ENCODE data around the gene TCP11L2. TPM values are rescaled to one million over a fixed set of nuclear protein-coding genes. Genes with fewer than 3 reads are reported as not detected.
"Not testable (repeated sequence)": the region's sequence is repeated elsewhere in the genome, so short reads cannot be mapped to it uniquely, and the experiment has no call there.

Gene TCP11L2
- total RNA-seq, 1 donor from 2014 or later, result 7.8 TPM

- DNase-seq (ENCODE audit: low spot score), result peak; percentile 67
- no peaks in the 10 kb centered on the region for H3K4me1 ChIP-seq
- no peak overlapping the region for H3K9ac ChIP-seq
- Mint-ChIP-seq H3K36me3 (peaks cover 1% of the 10 kb centered on the region), H3K27ac (no peak overlapping the region), H3K4me3 (no peak overlapping the region), H3K4me1 (peaks cover 8% of the 10 kb centered on the region), H3K27me3 (ENCODE audit: insufficient read depth, low read depth) (no peaks in the 10 kb centered on the region), H3K9me3 (peaks cover 6% of the 10 kb centered on the region)
- no peaks in the 10 kb centered on the region for H3K27me3 ChIP-seq
- H3K4me3 ChIP-seq, result no peak overlapping the region
- H3K79me2 ChIP-seq (ENCODE audit: low read depth), result no peaks in the 10 kb centered on the region
- H2AFZ ChIP-seq (replicated peaks), result no peak overlapping the region
- H3K27ac ChIP-seq, result no peak overlapping the region
- no peaks in the 10 kb centered on the region for H3K36me3 ChIP-seq
- H3K4me2 ChIP-seq, result no peak overlapping the region
- peak; percentile 85 for TF ChIP-seq CTCF (IDR thresholded peaks at IDR 0.05)
- TF ChIP-seq EZH2 (IDR thresholded peaks at IDR 0.05), result no peak
- no peaks in the 10 kb centered on the region for H3F3A ChIP-seq (ENCODE audit: low read depth)
- no peaks in the 10 kb centered on the region for H3K9me3 ChIP-seq (ENCODE audit: low read depth)
- H4K20me1 ChIP-seq (ENCODE audit: low read depth), result no peaks in the 10 kb centered on the region
Observed at GRCh38 chr12:106282457-106283097, 20.0 kb upstream of the TCP11L2 start.

GRCh38 chr12:106284358-106285105 is 18.0 kb upstream of the TCP11L2 start:
- Histone ChIP-seq H3K36me3 (no peaks in the 10 kb centered on the region), H3K4me1 (no peaks in the 10 kb centered on the region), H3K9ac (no peak overlapping the region), H2AFZ (replicated peaks) (no peak overlapping the region), H3K4me2 (no peak overlapping the region), H3K9me3 (ENCODE audit: low read depth) (no peaks in the 10 kb centered on the region), H3F3A (ENCODE audit: low read depth) (no peaks in the 10 kb centered on the region), H3K79me2 (ENCODE audit: low read depth) (no peaks in the 10 kb centered on the region), H3K27ac (no peak overlapping the region), H4K20me1 (ENCODE audit: low read depth) (no peaks in the 10 kb centered on the region), H3K27me3 (no peaks in the 10 kb centered on the region), H3K4me3 (no peak overlapping the region)
- peaks cover 6% of the 10 kb centered on the region for H3K9me3 Mint-ChIP-seq
- H3K27ac Mint-ChIP-seq, result no peak overlapping the region
- DNase-seq (ENCODE audit: low spot score), result no peak
- TF ChIP-seq EZH2phosphoT487 (IDR thresholded peaks at IDR 0.05) (no peak), EZH2 (IDR thresholded peaks at IDR 0.05) (no peak), CTCF (IDR thresholded peaks at IDR 0.05) (no peak)
- peaks cover 1% of the 10 kb centered on the region for H3K36me3 Mint-ChIP-seq
- no peak overlapping the region for H3K4me3 Mint-ChIP-seq
- H3K4me1 Mint-ChIP-seq, result peaks cover 8% of the 10 kb centered on the region
- H3K27me3 Mint-ChIP-seq (ENCODE audit: insufficient read depth, low read depth), result no peaks in the 10 kb centered on the region

- Histone ChIP-seq H3K36me3 (no peaks in the 10 kb centered on the region), H4K20me1 (ENCODE audit: low read depth) (no peaks in the 10 kb centered on the region), H3K9ac (no peak overlapping the region), H3K9me3 (ENCODE audit: low read depth) (no peaks in the 10 kb centered on the region), H3K27me3 (no peaks in the 10 kb centered on the region), H2AFZ (replicated peaks) (no peak overlapping the region), H3K79me2 (ENCODE audit: low read depth) (no peaks in the 10 kb centered on the region), H3K27ac (no peak overlapping the region), H3F3A (ENCODE audit: low read depth) (no peaks in the 10 kb centered on the region), H3K4me2 (no peak overlapping the region), H3K4me3 (no peak overlapping the region), H3K4me1 (no peaks in the 10 kb centered on the region)
- no peak for DNase-seq (ENCODE audit: low spot score)
- H3K27ac Mint-ChIP-seq, result no peak overlapping the region
- TF ChIP-seq EZH2phosphoT487 (IDR thresholded peaks at IDR 0.05), result no peak
- H3K9me3 Mint-ChIP-seq, result peaks cover 6% of the 10 kb centered on the region
- H3K4me3 Mint-ChIP-seq, result no peak overlapping the region
- peaks cover 1% of the 10 kb centered on the region for H3K36me3 Mint-ChIP-seq
- H3K27me3 Mint-ChIP-seq (ENCODE audit: insufficient read depth, low read depth), result no peaks in the 10 kb centered on the region
- peaks cover 8% of the 10 kb centered on the region for H3K4me1 Mint-ChIP-seq
Observed at GRCh38 chr12:106285982-106286381, 16.6 kb upstream of the TCP11L2 start.

GRCh38 chr12:106286576-106287162 is 15.9 kb upstream of the TCP11L2 start:
- not testable (repeated sequence) for H3F3A ChIP-seq (ENCODE audit: low read depth); H3K27ac ChIP-seq; H3K9me3 Mint-ChIP-seq; H3K36me3 ChIP-seq; H2AFZ ChIP-seq (replicated peaks); DNase-seq (ENCODE audit: low spot score); H4K20me1 ChIP-seq (ENCODE audit: low read depth); H3K9ac ChIP-seq; H3K4me2 ChIP-seq; H3K4me1 Mint-ChIP-seq; H3K27ac Mint-ChIP-seq; H3K79me2 ChIP-seq (ENCODE audit: low read depth); H3K4me3 Mint-ChIP-seq; H3K4me3 ChIP-seq; H3K9me3 ChIP-seq (ENCODE audit: low read depth); H3K27me3 Mint-ChIP-seq (ENCODE audit: insufficient read depth, low read depth); H3K27me3 ChIP-seq; H3K4me1 ChIP-seq; H3K36me3 Mint-ChIP-seq

Measured in neural progenitor cell (in vitro differentiated cells).